ENCODE data around the gene TNIK. TPM values are rescaled to one million over a fixed set of nuclear protein-coding genes. Genes with fewer than 3 reads are reported as not detected.

The TNIK gene
- total RNA-seq, 6 donors from 2014 or later, result 23.2 to 74.4 (median 38.3) TPM

DNA sequence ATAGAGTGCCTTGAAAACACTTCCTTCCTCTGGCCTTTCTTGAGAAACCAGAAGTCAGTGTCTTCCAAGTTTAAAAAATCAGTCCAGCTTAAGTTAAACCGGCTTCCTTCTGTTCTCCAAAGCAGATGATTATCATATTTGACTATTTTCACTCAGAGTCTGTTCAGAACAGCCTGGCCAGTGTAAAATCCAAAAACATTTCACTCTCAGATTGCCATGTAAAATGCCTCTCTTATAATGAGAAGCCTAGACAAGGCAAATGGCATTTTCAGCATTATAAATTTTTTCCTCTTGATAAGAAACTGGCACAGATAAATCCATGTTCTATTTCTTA, 193.5 kb downstream of the TNIK start:
- Histone ChIP-seq H3K9me3 (no peaks in the 10 kb centered on the region), H3K36me3 (no peaks in the 10 kb centered on the region), H3K27ac (no peak overlapping the region), H3K4me1 (peaks cover 0 to 17% (median 7%) of the 10 kb centered on the region in 4 donors), H3K4me3 (no peak overlapping the region), H3K27me3 (no peaks in the 10 kb centered on the region)
- 48 to 54% methylated on average over 1 of the region's 1 CpG for WGBS, 2 donors
- ATAC-seq (ENCODE audit: low FRiP score in 2 of 2) (no peak), DNase-seq (no peak)
- TF ChIP-seq, protein P1, sequence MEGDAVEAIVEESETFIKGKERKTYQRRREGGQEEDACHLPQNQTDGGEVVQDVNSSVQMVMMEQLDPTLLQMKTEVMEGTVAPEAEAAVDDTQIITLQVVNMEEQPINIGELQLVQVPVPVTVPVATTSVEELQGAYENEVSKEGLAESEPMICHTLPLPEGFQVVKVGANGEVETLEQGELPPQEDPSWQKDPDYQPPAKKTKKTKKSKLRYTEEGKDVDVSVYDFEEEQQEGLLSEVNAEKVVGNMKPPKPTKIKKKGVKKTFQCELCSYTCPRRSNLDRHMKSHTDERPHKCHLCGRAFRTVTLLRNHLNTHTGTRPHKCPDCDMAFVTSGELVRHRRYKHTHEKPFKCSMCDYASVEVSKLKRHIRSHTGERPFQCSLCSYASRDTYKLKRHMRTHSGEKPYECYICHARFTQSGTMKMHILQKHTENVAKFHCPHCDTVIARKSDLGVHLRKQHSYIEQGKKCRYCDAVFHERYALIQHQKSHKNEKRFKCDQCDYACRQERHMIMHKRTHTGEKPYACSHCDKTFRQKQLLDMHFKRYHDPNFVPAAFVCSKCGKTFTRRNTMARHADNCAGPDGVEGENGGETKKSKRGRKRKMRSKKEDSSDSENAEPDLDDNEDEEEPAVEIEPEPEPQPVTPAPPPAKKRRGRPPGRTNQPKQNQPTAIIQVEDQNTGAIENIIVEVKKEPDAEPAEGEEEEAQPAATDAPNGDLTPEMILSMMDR (IDR thresholded peaks at IDR 0.05), result no peak
- no peak for TF ChIP-seq EP300 (IDR thresholded peaks at IDR 0.05)
- TF ChIP-seq POLR2AphosphoS5 (IDR thresholded peaks at IDR 0.05), result no peak
- no peak for TF ChIP-seq POLR2A (IDR thresholded peaks at IDR 0.05)

DNA sequence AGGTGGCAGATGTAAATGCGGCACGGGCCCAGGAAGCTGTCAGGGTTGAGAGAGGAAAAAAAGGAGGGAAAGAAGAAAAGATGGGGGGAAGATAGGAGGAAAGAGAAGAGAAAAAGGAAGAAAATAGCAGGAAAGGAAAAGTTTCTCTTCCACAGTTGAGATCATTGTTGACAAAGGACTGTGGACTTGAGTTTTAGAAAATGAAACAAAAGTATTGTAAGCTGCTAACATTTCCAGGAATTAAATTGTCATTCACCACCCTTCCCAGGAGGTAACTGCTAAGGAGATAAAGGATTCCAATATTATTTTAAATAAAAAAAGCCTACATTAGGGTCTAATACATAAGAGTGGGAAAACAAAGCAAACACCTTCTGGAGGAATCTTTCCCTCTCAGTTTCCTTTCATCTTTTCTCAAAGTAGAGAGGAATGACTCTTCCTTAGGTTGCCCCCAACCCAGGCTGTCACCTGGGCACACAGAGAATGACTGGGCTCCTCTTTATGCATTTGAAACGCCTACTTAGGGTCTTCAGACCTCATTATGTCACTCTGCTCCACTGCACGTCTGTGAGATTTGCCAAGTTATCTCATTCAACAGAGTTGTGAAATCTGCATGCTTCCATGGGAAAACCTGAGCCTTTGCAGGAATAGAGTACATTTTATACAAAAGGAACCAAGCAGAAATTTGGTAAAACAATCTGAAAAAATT, 194.0 kb downstream of the TNIK start:
- TF ChIP-seq POLR2AphosphoS5 (IDR thresholded peaks at IDR 0.05), result no peak
- TF ChIP-seq, protein P1 (IDR thresholded peaks at IDR 0.05), result no peak
- Histone ChIP-seq H3K27ac (no peak overlapping the region), H3K27me3 (no peaks in the 10 kb centered on the region), H3K9me3 (no peaks in the 10 kb centered on the region), H3K36me3 (no peaks in the 10 kb centered on the region), H3K4me3 (no peak overlapping the region), H3K4me1 (peaks cover 0 to 17% (median 9%) of the 10 kb centered on the region in 4 donors)
- no peak for DNase-seq
- 63 to 72% methylated on average over 4 of the region's 4 CpGs for WGBS, 2 donors
- peak in 1 of 2 donors; percentile 55 for ATAC-seq (ENCODE audit: low FRiP score in 2 of 2)

DNA sequence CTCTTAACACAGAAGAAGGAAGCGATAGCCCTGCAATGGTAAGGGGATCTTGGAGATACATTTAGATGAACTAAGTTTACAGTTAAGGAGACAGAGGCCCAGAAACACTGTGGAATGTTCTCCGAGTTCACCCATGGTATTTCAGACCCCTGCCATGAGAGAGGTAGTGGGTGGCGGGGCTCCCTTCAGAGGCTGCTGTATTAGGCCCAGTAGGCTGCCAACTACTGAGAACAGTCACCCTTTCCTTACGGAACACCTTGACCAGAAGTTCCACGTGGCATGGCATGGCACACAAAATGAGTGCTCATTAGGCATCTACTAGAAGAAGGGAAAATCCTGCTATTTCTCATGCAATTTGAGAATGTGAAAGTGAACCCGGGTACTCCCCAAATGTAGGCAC, 195.4 kb downstream of the TNIK start:
- Histone ChIP-seq H3K4me3 (no peak overlapping the region), H3K27me3 (no peaks in the 10 kb centered on the region), H3K4me1 (peaks cover 0 to 15% (median 8%) of the 10 kb centered on the region in 4 donors), H3K36me3 (no peaks in the 10 kb centered on the region), H3K27ac (no peak overlapping the region), H3K9me3 (no peaks in the 10 kb centered on the region)
- ATAC-seq (ENCODE audit: low FRiP score in 2 of 2), result no peak
- 93 to 95% methylated on average over 6 of the region's 6 CpGs for WGBS, 2 donors
- TF ChIP-seq EP300 (IDR thresholded peaks at IDR 0.05), result no peak
- no peak for TF ChIP-seq POLR2AphosphoS5 (IDR thresholded peaks at IDR 0.05)
- TF ChIP-seq POLR2A (IDR thresholded peaks at IDR 0.05), result no peak
- TF ChIP-seq, protein P1 (IDR thresholded peaks at IDR 0.05), result no peak
- DNase-seq, result no peak

DNA sequence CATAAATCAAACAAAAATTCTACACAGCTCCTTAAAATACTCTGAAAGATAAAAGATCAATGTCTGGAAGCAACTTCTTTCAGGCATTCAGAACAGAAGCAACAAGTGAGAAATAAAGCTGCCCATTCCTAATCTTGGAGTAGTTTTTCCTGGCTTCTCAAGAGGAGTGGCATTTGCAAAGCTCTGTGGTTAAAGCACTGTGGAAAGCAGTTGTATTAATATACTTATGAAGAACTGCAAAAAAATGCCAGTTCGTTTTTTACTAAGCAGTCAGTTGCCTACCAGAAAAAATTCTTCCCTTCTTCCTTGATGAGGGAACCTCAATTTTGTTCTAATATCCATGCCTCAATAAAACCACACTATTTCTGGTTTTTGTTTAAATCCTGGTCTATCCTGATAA, 197.8 kb downstream of the TNIK start:
- no peak overlapping the region for H3K4me3 ChIP-seq
- no peak overlapping the region for H3K27ac ChIP-seq
- peaks cover 0 to 15% (median 8%) of the 10 kb centered on the region in 4 donors for H3K4me1 ChIP-seq
- H3K27me3 ChIP-seq, result no peaks in the 10 kb centered on the region
- no peak for DNase-seq
- H3K36me3 ChIP-seq, result no peaks in the 10 kb centered on the region
- WGBS, 2 donors, result 46 to 56% methylated on average over 1 of the region's 1 CpG
- no peak for ATAC-seq (ENCODE audit: low FRiP score in 2 of 2)
- H3K9me3 ChIP-seq, result no peaks in the 10 kb centered on the region
- TF ChIP-seq POLR2A (IDR thresholded peaks at IDR 0.05) (no peak), EP300 (IDR thresholded peaks at IDR 0.05) (no peak), POLR2AphosphoS5 (IDR thresholded peaks at IDR 0.05) (no peak)
- TF ChIP-seq, protein P1 (IDR thresholded peaks at IDR 0.05), result no peak

DNA sequence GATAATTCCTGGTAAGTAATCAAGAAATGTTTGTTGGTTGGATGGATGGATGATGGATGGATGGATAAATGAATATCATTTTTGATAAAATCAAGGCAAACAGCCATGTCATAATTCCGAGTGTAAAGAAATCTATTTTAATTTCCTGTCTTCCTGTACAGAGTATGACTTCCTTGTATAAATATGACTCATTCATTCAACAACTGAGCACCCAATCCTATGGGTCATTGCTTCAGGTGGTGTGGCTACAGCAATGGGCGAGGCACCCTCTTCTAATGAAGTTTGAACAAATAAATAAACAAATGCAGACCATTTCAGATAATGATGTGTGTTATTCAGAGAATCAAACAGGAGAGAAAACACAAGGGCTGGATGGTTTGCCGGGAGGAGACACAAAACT, 198.7 kb downstream of the TNIK start:
- 56 to 59% methylated on average over 3 of the region's 3 CpGs for WGBS, 2 donors
- TF ChIP-seq POLR2A (IDR thresholded peaks at IDR 0.05), result no peak
- TF ChIP-seq, protein P1 (IDR thresholded peaks at IDR 0.05), result no peak
- TF ChIP-seq EP300 (IDR thresholded peaks at IDR 0.05), result no peak
- TF ChIP-seq POLR2AphosphoS5 (IDR thresholded peaks at IDR 0.05), result no peak
- no peak for ATAC-seq (ENCODE audit: low FRiP score in 2 of 2)
- no peaks in the 10 kb centered on the region for H3K27me3 ChIP-seq
- no peak overlapping the region for H3K4me3 ChIP-seq
- no peak overlapping the region for H3K27ac ChIP-seq
- no peak for DNase-seq
- H3K4me1 ChIP-seq, result peaks cover 0 to 11% (median 5%) of the 10 kb centered on the region in 4 donors
- no peaks in the 10 kb centered on the region for H3K36me3 ChIP-seq
- no peaks in the 10 kb centered on the region for H3K9me3 ChIP-seq

All from upper lobe of left lung (tissue), 6 donors.